OCI-LY3 (cell line): ENCODE data around the gene FBRSL1.

Experiments
- CTCF ChIP-seq: fragments of 200-600, 300-600 bp; sonication (generic); IDR thresholded peaks from 2 replicates; pipeline ENCODE4 v1.5.1; 2014; ENCODE audit warnings: antibody characterized with exemption, low read length, low read depth
- EZH2phosphoT487 ChIP-seq: fragments of 200-600 bp; shearing (Covaris generic); IDR thresholded peaks from 2 replicates; pipeline ENCODE4 v1.6.1; 2018; ENCODE audit warnings: antibody characterized with exemption, mixed run types, low read depth

- TF ChIP-seq CTCF (no peak), EZH2phosphoT487 (no peak)
Measured at GRCh38 chr12:132502149-132502881, 12.4 kb downstream of the FBRSL1 start.
